Measurements from ENCODE around the gene MBOAT2. TPM values are rescaled to one million over a fixed set of nuclear protein-coding genes. Genes with fewer than 3 reads are reported as not detected.
A peak's percentile ranks its signal among the peaks of the same experiment; 100 is the strongest.

Gene MBOAT2
- total and polyA plus RNA-seq, 2 of the 13 experiments (the other 11 are each of a cell fraction or from before 2014, with no cell fraction given) = 0.11 to 0.36 TPM

DNA sequence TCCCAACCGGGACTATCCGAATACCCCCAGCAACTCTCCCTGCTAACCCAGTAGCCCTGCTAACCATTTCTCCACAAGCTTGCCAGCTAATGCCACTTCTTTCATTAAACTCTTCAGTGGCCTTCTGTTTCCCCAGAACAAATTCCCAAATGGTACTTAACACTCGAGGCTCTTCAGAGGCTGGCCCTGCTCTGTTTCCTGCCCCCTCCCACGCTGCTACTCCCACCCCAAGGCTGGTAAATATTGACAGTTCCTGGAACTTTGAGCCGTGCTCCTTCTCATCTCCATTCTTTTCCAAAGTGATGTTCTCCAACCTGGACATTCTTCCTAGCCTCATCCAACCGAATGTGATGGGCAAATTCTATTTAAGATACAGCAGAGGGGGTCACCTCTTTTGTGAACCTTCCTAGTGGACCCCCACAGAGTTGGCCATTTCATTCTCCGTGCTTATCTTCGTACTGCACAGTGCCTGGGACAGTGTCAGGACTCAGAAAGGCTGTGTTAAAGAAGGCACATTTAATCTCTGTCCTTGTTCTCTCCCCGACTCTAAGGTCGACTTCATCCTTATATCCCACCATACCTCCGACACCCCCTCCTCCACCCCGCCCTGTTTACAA lies 162.9 kb downstream of the MBOAT2 start (continued):
- no peak for TF ChIP-seq ARID3A (IDR thresholded peaks at IDR 0.05; ENCODE audit: low read depth, low read length)
- peak; percentile 44; the same call in 1 of the 2 replicates for TF ChIP-seq CEBPG (CRISPR knock-in tag; IDR thresholded peaks at IDR 0.05)
- peak; percentile 67; the same call in 1 of the 2 replicates for TF ChIP-seq ZNF503 (CRISPR knock-in tag; IDR thresholded peaks at IDR 0.05)
- TF ChIP-seq, protein P1, sequence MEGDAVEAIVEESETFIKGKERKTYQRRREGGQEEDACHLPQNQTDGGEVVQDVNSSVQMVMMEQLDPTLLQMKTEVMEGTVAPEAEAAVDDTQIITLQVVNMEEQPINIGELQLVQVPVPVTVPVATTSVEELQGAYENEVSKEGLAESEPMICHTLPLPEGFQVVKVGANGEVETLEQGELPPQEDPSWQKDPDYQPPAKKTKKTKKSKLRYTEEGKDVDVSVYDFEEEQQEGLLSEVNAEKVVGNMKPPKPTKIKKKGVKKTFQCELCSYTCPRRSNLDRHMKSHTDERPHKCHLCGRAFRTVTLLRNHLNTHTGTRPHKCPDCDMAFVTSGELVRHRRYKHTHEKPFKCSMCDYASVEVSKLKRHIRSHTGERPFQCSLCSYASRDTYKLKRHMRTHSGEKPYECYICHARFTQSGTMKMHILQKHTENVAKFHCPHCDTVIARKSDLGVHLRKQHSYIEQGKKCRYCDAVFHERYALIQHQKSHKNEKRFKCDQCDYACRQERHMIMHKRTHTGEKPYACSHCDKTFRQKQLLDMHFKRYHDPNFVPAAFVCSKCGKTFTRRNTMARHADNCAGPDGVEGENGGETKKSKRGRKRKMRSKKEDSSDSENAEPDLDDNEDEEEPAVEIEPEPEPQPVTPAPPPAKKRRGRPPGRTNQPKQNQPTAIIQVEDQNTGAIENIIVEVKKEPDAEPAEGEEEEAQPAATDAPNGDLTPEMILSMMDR (CRISPR knock-in tag; IDR thresholded peaks at IDR 0.05) = no peak
- peak; percentile 100 for TF ChIP-seq FOXA3 (CRISPR knock-in tag; IDR thresholded peaks at IDR 0.05)
- TF ChIP-seq GMEB2 (CRISPR knock-in tag; IDR thresholded peaks at IDR 0.05; ENCODE audit: low read depth) = no peak
- TF ChIP-seq, protein P2, sequence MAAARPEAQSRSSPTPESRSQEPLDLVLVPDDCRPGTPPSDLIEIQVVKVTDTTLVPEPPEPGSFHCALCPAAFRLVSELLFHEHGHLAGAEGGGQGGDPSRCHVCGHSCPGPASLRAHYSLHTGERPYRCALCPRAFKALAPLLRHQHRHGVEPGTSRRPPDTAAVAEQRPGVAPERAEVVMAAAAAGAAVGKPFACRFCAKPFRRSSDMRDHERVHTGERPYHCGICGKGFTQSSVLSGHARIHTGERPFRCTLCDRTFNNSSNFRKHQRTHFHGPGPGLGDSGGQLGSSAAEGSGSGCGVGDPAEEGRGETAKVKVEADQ (CRISPR knock-in tag; IDR thresholded peaks at IDR 0.05; ENCODE audit: borderline replicate concordance) = no peak
- no peak for TF ChIP-seq ZNF224 (CRISPR knock-in tag; IDR thresholded peaks at IDR 0.05)
- TF ChIP-seq, protein P3, sequence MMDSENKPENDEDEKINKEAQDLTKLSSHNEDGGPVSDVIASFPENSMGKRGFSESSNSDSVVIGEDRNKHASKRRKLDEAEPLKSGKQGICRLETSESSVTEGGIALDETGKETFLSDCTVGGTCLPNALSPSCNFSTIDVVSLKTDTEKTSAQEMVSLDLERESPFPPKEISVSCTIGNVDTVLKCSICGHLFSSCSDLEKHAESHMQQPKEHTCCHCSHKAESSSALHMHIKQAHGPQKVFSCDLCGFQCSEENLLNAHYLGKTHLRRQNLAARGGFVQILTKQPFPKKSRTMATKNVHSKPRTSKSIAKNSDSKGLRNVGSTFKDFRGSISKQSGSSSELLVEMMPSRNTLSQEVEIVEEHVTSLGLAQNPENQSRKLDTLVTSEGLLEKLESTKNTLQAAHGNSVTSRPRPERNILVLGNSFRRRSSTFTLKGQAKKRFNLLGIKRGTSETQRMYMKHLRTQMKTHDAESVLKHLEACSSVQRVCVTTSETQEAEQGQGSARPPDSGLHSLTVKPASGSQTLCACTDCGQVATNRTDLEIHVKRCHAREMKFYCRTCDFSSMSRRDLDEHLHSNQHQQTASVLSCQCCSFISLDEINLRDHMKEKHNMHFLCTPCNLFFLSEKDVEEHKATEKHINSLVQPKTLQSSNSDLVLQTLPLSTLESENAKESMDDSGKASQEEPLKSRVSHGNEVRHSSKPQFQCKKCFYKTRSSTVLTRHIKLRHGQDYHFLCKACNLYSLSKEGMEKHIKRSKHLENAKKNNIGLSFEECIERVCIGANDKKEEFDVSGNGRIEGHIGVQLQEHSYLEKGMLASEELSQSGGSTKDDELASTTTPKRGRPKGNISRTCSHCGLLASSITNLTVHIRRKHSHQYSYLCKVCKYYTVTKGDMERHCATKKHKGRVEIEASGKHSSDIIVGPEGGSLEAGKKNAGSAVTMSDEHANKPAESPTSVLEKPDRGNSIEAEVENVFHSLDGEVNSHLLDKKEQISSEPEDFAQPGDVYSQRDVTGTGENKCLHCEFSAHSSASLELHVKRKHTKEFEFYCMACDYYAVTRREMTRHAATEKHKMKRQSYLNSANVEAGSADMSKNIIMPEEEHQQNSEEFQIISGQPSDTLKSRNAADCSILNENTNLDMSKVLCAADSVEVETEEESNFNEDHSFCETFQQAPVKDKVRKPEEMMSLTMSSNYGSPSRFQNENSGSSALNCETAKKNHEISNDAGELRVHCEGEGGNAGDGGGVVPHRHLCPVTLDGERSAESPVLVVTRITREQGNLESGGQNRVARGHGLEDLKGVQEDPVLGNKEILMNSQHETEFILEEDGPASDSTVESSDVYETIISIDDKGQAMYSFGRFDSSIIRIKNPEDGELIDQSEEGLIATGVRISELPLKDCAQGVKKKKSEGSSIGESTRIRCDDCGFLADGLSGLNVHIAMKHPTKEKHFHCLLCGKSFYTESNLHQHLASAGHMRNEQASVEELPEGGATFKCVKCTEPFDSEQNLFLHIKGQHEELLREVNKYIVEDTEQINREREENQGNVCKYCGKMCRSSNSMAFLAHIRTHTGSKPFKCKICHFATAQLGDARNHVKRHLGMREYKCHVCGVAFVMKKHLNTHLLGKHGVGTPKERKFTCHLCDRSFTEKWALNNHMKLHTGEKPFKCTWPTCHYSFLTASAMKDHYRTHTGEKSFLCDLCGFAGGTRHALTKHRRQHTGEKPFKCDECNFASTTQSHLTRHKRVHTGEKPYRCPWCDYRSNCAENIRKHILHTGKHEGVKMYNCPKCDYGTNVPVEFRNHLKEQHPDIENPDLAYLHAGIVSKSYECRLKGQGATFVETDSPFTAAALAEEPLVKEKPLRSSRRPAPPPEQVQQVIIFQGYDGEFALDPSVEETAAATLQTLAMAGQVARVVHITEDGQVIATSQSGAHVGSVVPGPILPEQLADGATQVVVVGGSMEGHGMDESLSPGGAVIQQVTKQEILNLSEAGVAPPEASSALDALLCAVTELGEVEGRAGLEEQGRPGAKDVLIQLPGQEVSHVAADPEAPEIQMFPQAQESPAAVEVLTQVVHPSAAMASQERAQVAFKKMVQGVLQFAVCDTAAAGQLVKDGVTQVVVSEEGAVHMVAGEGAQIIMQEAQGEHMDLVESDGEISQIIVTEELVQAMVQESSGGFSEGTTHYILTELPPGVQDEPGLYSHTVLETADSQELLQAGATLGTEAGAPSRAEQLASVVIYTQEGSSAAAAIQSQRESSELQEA (CRISPR knock-in tag; IDR thresholded peaks at IDR 0.05; ENCODE audit: not compliant biosample characterization) = no peak
- no peak for TF ChIP-seq ZNF569 (CRISPR knock-in tag; IDR thresholded peaks at IDR 0.05; ENCODE audit: borderline replicate concordance)
- TF ChIP-seq ZNF761 (CRISPR knock-in tag; conservative IDR thresholded peaks at IDR 0.05) = no peak
- no peak for TF ChIP-seq PHF8 (CRISPR knock-in tag; IDR thresholded peaks at IDR 0.05)

Measured in HepG2 (cell line).